Activated CD4-positive, CD25-positive, alpha-beta regulatory T cell treated with anti-CD3 and anti-CD28 coated beads, Interleukin-2, amount 50 U/mL, for 72 hours (primary cell): Measurements from ENCODE around the gene PLA2G2E.
"Not testable (repeated sequence)": the region's sequence is repeated elsewhere in the genome, so short reads cannot be mapped to it uniquely, and the experiment has no call there.

Source experiments
- DNase-seq: peaks from one replicate; pipeline ENCODE4 v3.0.0; 2021

PLA2G2E gene

GRCh38 chr1:19927130-19927421 is 3.7 kb upstream of the PLA2G2E start:
- not testable (repeated sequence) for DNase-seq

GRCh38 chr1:19926296-19927129 is 3.1 kb upstream of the PLA2G2E start:
- no peak for DNase-seq

GRCh38 chr1:19925342-19926070 is 2.1 kb upstream of the PLA2G2E start:
- DNase-seq, result no peak

GRCh38 chr1:19923953-19924346 is 533 bp upstream of the PLA2G2E start:
- DNase-seq, result no peak

GRCh38 chr1:19922015-19922688 is 1.3 kb downstream of the PLA2G2E start:
- DNase-seq, result no peak

GRCh38 chr1:19921310-19921709 is 2.1 kb downstream of the PLA2G2E start:
- DNase-seq, result no peak

- no peak for DNase-seq
These were observed 3.2 kb downstream of the PLA2G2E start for GRCh38 chr1:19920132-19920710.

GRCh38 chr1:19918057-19918456 is 5.4 kb downstream of the PLA2G2E start:
- peak; percentile 75 for DNase-seq

- DNase-seq, result no peak
These were observed 12.8 kb downstream of the PLA2G2E start for GRCh38 chr1:19910650-19911049.

GRCh38 chr1:19909971-19910370 is 13.4 kb downstream of the PLA2G2E start:
- no peak for DNase-seq

GRCh38 chr1:19909392-19909791 is 14.0 kb downstream of the PLA2G2E start:
- no peak for DNase-seq

GRCh38 chr1:19907456-19907855 is 16.0 kb downstream of the PLA2G2E start:
- DNase-seq, result no peak

GRCh38 chr1:19903621-19904020 is 19.8 kb downstream of the PLA2G2E start:
- DNase-seq, result no peak

GRCh38 chr1:19901653-19902052 is 21.8 kb downstream of the PLA2G2E start:
- DNase-seq, result no peak

GRCh38 chr1:19894218-19894617 is 29.2 kb downstream of the PLA2G2E start:
- DNase-seq, result no peak

GRCh38 chr1:19893687-19894086 is 29.7 kb downstream of the PLA2G2E start:
- DNase-seq, result no peak

- DNase-seq, result no peak
These were observed 30.7 kb downstream of the PLA2G2E start for GRCh38 chr1:19892628-19893168.

GRCh38 chr1:19892129-19892528 is 31.3 kb downstream of the PLA2G2E start:
- no peak for DNase-seq

- no peak for DNase-seq
These were observed 33.8 kb downstream of the PLA2G2E start for GRCh38 chr1:19889656-19890055.

GRCh38 chr1:19888112-19888511 is 35.3 kb downstream of the PLA2G2E start:
- no peak for DNase-seq

GRCh38 chr1:19885821-19886220 is 37.6 kb downstream of the PLA2G2E start:
- DNase-seq, result no peak

- DNase-seq, result no peak
These were observed 39.1 kb downstream of the PLA2G2E start for GRCh38 chr1:19884312-19884711.
